LNCAP (cell line): ENCODE measurements around the gene SLC24A4.

ENCODE experiments used
- TF ChIP-seq, protein P1 (sequence below): fragments of 450-650 bp; IDR thresholded peaks from 2 replicates; pipeline ENCODE4 v1.5.1; 2017; ENCODE audit warnings: mild to moderate bottlenecking

SLC24A4 gene

DNA sequence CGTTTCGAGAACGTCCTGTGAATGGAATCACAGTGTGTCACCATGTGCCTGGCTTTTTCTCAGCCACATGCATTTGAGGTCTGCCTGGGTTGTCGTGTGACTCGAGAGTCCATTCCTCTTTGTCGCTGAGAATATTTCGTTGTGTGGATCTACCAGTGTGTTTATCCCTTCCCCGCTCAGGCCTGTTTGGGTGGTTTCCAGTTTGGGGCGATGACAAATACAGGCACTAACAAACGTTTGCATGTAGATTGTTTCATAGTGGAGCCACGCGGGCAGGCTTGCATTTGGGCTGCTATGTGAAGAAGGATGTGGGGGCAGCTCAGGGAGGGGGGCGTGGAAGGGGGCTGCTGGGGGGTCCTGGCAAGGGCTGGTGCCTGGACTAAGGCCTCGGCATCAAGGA lies 204.8 kb downstream of the SLC24A4 start:
- TF ChIP-seq, protein P1, sequence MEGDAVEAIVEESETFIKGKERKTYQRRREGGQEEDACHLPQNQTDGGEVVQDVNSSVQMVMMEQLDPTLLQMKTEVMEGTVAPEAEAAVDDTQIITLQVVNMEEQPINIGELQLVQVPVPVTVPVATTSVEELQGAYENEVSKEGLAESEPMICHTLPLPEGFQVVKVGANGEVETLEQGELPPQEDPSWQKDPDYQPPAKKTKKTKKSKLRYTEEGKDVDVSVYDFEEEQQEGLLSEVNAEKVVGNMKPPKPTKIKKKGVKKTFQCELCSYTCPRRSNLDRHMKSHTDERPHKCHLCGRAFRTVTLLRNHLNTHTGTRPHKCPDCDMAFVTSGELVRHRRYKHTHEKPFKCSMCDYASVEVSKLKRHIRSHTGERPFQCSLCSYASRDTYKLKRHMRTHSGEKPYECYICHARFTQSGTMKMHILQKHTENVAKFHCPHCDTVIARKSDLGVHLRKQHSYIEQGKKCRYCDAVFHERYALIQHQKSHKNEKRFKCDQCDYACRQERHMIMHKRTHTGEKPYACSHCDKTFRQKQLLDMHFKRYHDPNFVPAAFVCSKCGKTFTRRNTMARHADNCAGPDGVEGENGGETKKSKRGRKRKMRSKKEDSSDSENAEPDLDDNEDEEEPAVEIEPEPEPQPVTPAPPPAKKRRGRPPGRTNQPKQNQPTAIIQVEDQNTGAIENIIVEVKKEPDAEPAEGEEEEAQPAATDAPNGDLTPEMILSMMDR = no peak

DNA sequence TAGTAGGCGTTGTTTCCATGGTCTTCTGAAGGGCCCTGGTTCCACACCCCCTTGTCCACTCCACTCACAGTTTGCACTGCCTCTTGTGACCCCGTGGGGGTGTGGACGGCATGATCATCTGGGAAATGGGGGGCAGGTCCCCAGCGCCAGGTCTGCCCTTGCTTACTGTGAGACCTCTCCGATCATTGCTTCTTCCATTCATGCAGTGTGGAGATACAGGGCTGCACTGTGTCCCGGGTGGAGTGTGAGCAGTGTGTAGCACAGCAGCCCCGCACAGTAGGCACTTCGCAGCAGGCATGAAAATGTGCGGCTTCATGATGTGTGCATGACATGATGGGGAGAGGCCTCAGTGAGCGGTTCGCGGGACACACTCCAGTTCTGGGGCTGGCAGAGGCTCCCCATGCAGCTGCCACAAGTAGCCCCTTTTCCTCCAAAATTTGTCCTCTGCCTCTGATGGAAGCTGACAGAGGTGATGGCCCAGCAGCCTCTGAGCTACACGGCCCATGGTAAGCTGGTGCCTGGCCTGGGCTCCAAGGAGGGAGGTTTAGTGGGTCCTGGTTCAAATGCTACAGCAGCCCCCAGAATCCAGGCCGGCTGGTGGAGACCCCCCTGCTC lies 205.6 kb downstream of the SLC24A4 start:
- TF ChIP-seq, protein P1 = no peak

DNA sequence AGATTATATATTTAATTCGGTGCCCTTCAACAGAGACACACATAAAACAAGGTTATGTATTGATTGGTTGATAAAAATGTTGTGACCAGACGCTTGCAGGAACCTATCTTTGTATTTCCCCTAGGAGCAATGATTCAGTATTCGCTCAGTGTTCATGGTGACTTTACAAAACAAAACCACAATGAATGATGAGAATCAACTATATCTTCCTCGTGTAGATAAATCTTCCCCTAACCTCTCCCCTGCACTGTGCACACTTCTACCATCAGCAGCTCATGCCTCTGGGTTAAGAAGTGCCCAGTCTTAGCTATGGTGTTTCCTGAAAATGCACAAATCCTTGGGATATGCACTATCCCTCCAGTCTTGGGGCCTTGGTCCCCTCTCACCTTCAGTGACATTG lies 206.9 kb downstream of the SLC24A4 start:
- TF ChIP-seq, protein P1 = no peak

DNA sequence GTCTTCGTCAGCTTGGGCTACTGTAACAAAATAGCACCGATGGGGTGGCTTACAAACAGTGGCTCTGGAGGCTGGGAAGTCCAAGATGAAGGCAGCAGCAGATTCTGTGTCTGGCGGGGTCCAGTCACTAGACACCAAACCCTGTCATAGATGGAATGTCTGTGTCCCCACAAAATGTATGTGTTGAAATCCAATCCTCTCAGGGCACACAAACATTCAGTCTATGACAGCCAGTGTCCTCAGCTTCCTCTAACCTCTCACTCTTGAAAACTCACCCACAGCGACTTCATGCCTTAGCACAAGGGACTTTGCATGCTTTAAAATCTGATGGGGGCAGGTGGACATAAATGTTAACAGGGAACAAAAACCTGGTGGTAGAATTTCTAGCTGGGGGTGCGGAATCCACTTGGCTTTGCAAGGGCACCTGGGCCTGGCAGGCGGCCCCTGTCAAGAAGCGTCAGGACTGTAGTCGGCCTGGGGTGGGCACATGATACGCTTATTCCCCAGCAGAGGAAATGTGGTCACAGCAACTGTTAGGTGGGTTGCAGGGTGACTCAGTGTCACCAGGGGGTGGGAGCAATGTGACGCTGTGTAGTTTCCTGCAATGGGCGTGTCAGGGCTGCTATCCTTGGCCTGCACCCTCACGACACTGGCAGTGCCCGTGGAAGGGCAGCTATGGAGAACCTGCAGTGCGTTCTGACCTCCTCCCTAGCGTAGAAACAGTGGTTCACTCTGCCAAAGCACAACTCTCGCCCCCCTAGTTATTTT lies 208.3 kb downstream of the SLC24A4 start:
- TF ChIP-seq, protein P1 = no peak

DNA sequence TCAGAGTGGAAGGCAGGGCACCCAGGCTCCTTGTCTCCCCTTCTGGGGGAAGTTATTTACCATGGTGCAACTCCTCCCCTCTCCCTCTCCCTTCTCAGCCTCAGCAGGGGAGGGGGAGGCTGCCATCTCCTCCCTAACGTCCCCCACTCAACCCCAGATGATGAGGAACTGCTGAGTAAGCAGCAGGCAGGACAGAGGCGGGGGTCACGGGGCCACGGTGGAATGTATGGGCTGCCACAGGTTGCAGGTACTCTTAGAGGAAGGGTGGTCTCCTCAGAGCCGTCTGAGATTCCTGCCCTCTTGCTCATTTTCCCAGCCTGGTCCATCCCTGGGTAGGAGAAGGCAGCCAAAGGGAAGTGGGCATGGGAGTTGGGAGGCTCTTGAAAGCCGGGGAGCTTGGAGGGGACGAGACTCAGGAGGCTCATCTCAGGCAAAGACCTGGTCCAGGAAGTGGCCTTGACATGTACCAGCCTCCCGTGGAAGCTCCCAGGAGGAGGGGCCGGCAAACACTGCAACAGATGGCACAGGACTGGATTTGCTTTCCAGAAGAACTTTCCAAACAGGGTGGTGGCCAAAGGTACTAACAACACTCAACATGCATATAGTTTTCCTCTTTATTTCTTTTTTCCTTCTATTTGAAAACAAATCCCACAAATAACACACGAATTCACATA lies 209.7 kb downstream of the SLC24A4 start:
- TF ChIP-seq, protein P1 = no peak

DNA sequence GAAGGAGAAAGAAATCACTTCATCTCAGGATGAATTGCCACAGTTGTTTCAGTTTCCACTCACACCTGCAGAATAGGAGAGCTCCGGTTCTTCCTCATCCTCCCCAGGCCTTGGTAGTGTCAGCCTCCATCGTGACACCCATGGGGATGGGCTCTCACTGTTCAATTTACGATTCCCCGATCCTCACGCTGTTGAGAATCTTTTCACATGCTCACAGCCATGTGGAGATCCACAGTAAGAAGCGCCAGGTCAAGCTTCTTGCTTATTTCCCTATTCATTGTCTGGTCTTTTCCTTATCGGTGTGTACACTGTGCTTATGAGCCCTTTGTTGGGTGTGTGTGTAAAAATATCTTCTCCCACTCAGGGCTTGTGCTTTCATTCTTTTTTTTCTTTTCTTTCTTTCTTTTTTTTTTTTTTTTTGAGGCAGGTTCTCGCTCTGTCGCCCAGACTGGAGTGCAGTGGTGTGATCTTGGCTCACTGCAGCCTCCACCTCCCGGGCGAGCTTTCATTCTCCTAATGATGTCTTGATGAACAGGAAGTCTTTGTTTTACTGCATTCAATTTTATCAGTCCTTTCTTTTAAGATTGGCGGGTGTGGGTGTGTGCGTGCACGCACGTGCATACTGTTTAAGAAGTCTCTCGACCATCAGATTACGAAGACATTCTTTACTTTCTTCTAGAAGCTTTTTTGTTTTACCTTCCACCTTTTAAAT lies 212.1 kb downstream of the SLC24A4 start:
- TF ChIP-seq, protein P1 = no peak

DNA sequence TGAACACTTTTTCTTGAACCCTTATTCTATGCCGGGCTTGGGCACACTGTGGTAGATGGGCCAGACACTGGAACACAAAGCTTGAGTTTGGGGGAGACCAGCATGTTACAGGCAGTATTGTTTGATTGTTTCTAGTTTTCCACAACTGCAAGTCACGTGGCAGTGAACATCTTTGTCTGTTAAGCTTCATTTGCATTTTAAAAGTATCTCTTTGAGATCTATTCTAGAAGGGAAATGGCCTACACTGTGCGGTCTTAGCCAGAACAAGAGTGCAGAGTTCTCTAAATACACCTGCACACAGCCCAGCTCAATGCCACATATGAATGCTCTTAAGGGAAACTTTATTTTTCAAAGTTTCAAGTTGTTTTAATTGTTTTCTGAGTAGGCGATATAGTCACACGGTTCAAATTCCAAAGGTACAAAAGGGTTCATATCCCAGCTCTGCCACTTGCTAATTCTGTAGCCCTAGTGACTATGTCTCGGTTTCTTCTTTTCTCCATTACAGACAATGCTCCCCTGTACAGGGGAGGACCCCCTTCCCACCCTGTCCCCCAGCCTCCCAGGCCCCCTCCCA lies 215.5 kb downstream of the SLC24A4 start:
- TF ChIP-seq, protein P1 = no peak
